Activated CD8-positive, alpha-beta T cell treated with anti-CD3 and anti-CD28 coated beads for 36 hours (primary cell): Measurements from ENCODE around the gene FAR2. TPM values are rescaled to one million over a fixed set of nuclear protein-coding genes. Genes with fewer than 3 reads are reported as not detected.

ENCODE experiments used
- ATAC-seq: fragments of 200-7000 bp; cut with Tn5 transposase; one replicate; pipeline ENCODE4 v1.10.0; 2021; ENCODE audit warnings: mild to moderate bottlenecking, moderate library complexity
- CTCF ChIA-PET: fragments of 350-600 bp; sonication (Branson Sonifier 250); formaldehyde crosslinking; loops from one replicate; lab custom pipeline; 2021; ENCODE audit warnings: antibody characterized with exemption; lab: Charles Lee
- POLR2A ChIA-PET: fragments of 350-600 bp; sonication (Branson Sonifier 250); formaldehyde crosslinking; loops from one replicate; lab custom pipeline; 2021; ENCODE audit warnings: antibody characterized with exemption; lab: Charles Lee
- DNase-seq: peaks from one replicate; pipeline ENCODE4 v3.0.0-alpha.2; 2020
- H3K27ac Mint-ChIP-seq: one replicate; pipeline ENCODE4 v1.8.0; 2021; ENCODE audit warnings: mild to moderate bottlenecking, mixed read lengths
- H3K27me3 Mint-ChIP-seq: one replicate; pipeline ENCODE4 v1.8.0; 2021; ENCODE audit warnings: mixed read lengths
- H3K36me3 Mint-ChIP-seq: one replicate; pipeline ENCODE4 v1.8.0; 2021; ENCODE audit warnings: low read depth, mixed read lengths
- H3K4me1 Mint-ChIP-seq: one replicate; pipeline ENCODE4 v1.8.0; 2021; ENCODE audit warnings: low read depth, mixed read lengths
- H3K4me3 Mint-ChIP-seq: one replicate; pipeline ENCODE4 v1.8.0; 2021; ENCODE audit warnings: mild to moderate bottlenecking, moderate library complexity, mixed read lengths
- H3K9me3 Mint-ChIP-seq: one replicate; pipeline ENCODE4 v1.8.0; 2021; ENCODE audit warnings: mixed read lengths
- CTCF ChIP-seq: fragments of 200-600 bp; IDR thresholded peaks from one replicate; pipeline ENCODE4 v1.8.0; 2022; ENCODE audit warnings: antibody characterized with exemption, mild to moderate bottlenecking
- intact Hi-C: fragments of 100-400 bp; cut with micrococcal nuclease; formaldehyde crosslinking; loops from one replicate; pipeline ENCODE4 v1.10.0; 2022
- total RNA-seq, 2 experiments: library from RNA; stranded (reverse); gene quantifications; one replicate each; pipeline ENCODE4 v1.2.3, GENCODE V29; 2021

FAR2 gene
- total RNA-seq, 2 experiments from 2014 or later = 6.0 to 7.0 TPM

DNA sequence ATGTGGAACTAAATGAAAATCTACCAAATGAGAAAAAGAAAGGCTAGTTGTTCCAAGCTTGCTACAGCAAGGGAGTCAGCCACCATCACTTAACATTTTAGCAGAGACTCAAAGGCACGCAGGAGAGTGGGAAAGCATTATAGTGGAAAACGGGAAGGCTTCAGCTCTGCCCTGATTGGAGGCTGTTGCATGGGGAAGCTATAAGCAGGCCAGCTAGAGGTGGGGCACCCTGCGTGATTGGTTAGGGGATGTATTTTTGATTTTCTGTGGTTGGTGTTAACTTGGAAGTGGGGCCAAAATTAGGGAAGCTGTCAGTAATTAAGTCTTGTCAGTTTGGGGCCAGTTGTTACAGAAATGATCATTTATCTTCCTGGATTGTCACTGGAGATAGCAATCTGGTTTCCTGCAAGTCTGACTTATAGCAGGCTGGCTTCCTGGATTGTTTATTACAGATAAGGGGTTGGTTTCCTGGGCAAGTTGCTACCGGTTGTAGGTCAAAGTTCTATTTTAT is 93.9 kb downstream of the FAR2 start:
- Mint-ChIP-seq H3K27me3 (peaks cover 1% of the 10 kb centered on the region), H3K9me3 (no peaks in the 10 kb centered on the region), H3K27ac (no peak overlapping the region), H3K36me3 (no peaks in the 10 kb centered on the region), H3K4me1 (peaks cover 18% of the 10 kb centered on the region), H3K4me3 (no peak overlapping the region)
- POLR2A ChIA-PET = no interaction called here
- intact Hi-C loops = no loop called here
- ATAC-seq = no peak
- TF ChIP-seq CTCF = no peak
- CTCF ChIA-PET = interaction anchor here (1.9 kb wide), 1 partner anchor 170 kb away, joined by 4 read pairs; no protein-coding TSS in a partner anchor
- DNase-seq = no peak

- H3K27me3 Mint-ChIP-seq = peaks cover 1% of the 10 kb centered on the region
- H3K9me3 Mint-ChIP-seq = no peaks in the 10 kb centered on the region
- intact Hi-C loops = no loop called here
- ATAC-seq (no peak), DNase-seq (no peak)
- POLR2A ChIA-PET = interaction anchor here (0.7 kb wide), 1 partner anchor 10 kb away, joined by 3 read pairs; no protein-coding TSS in a partner anchor
- TF ChIP-seq CTCF = no peak
- CTCF ChIA-PET = interaction anchor here (0.7 kb wide), 1 partner anchor 73 kb away, joined by 3 read pairs; no protein-coding TSS in a partner anchor
- peaks cover 18% of the 10 kb centered on the region for H3K4me1 Mint-ChIP-seq
- no peak overlapping the region for H3K27ac Mint-ChIP-seq
- no peak overlapping the region for H3K4me3 Mint-ChIP-seq
- H3K36me3 Mint-ChIP-seq = no peaks in the 10 kb centered on the region
These were observed 95.2 kb downstream of the FAR2 start for GRCh38 chr12:29244159-29244765.

DNA sequence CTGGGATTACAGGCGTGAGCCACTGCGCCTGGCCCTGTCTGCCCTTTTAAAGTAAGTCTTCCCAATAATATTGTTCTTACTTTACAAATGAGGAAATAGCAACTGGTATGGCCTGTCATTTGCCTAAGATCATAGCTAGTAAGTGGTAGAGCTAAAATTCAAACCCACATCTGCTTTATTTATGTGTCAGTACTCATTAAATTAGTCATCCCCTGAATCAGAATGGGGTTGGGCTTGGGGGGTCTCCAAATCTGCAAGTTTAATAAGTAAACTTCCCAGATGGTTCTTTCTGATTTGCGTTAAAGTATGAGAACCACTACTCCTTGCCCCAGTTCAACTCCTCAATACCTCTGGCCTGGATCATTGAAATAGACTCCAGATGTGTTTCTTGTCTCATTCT is 96.2 kb downstream of the FAR2 start:
- POLR2A ChIA-PET = no interaction called here
- CTCF ChIA-PET = no interaction called here
- no peak for ATAC-seq
- Mint-ChIP-seq H3K27me3 (peaks cover 1% of the 10 kb centered on the region), H3K4me3 (no peak overlapping the region), H3K4me1 (peaks cover 18% of the 10 kb centered on the region), H3K27ac (no peak overlapping the region), H3K9me3 (no peaks in the 10 kb centered on the region), H3K36me3 (no peaks in the 10 kb centered on the region)
- intact Hi-C loops = no loop called here
- TF ChIP-seq CTCF = no peak
- DNase-seq = no peak

- Mint-ChIP-seq H3K27ac (no peak overlapping the region), H3K27me3 (no peaks in the 10 kb centered on the region), H3K36me3 (no peaks in the 10 kb centered on the region), H3K4me1 (no peaks in the 10 kb centered on the region), H3K4me3 (no peak overlapping the region), H3K9me3 (no peaks in the 10 kb centered on the region)
- ChIA-PET CTCF (no interaction called here), POLR2A (no interaction called here)
- TF ChIP-seq CTCF = no peak
- DNase-seq (no peak), ATAC-seq (no peak)
- intact Hi-C loops = no loop called here
These were observed 100.9 kb downstream of the FAR2 start for GRCh38 chr12:29249930-29250329.

GRCh38 chr12:29253906-29254625 is 105.0 kb downstream of the FAR2 start:
- Mint-ChIP-seq H3K9me3 (no peaks in the 10 kb centered on the region), H3K36me3 (no peaks in the 10 kb centered on the region), H3K4me3 (no peak overlapping the region), H3K27me3 (no peaks in the 10 kb centered on the region), H3K4me1 (no peaks in the 10 kb centered on the region), H3K27ac (no peak overlapping the region)
- intact Hi-C loops = no loop called here
- CTCF ChIA-PET = no interaction called here
- TF ChIP-seq CTCF = no peak
- POLR2A ChIA-PET = interaction anchor here (1.1 kb wide), 1 partner anchor 10 kb away, joined by 3 read pairs; no protein-coding TSS in a partner anchor
- ATAC-seq (no peak), DNase-seq (no peak)
